ENCODE data around the gene MGP. TPM values are rescaled to one million over a fixed set of nuclear protein-coding genes. Genes with fewer than 3 reads are reported as not detected.

Gene MGP
- total RNA-seq, 2 experiments from 2014 or later: not detected

GRCh38 chr12:14915736-14916135, 30.1 kb upstream of the MGP start:
- Mint-ChIP-seq H3K27me3 (no peaks in the 10 kb centered on the region), H3K27ac (no peak overlapping the region), H3K9me3 (no peaks in the 10 kb centered on the region), H3K4me1 (peaks cover 14% of the 10 kb centered on the region), H3K4me3 (no peak overlapping the region), H3K36me3 (ENCODE audit: low read depth) (peaks cover 89% of the 10 kb centered on the region)
- CTCF ChIA-PET: interaction anchor here (1.1 kb wide), 1 partner anchor 80 kb away, joined by 3 read pairs; no protein-coding TSS in a partner anchor
- DNase-seq: no peak
- POLR2A ChIA-PET: no interaction called here

DNA sequence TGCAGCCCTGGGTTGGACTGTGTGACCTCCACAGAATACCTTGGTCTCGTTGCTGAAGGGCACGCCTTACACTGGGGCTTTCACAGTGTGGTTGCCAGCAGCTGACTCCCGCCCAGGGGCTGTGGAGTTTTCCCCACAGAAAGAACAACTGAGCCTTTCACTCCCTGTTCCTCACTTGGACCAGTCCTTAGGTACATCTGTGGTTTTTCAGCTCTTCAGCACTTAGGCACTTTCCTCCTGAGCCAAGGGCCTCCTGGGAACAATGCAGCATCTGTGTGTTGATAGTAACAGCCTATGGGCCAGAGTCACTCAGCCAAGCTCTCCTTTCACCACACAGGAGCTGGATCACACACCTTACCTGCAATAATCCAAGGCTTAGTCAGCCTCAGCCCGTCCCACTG, 27.7 kb upstream of the MGP start:
- Mint-ChIP-seq H3K27ac (no peak overlapping the region), H3K9me3 (no peaks in the 10 kb centered on the region), H3K36me3 (ENCODE audit: low read depth) (peaks cover 84% of the 10 kb centered on the region), H3K4me1 (peaks cover 15% of the 10 kb centered on the region), H3K27me3 (no peaks in the 10 kb centered on the region), H3K4me3 (no peak overlapping the region)
- CTCF ChIA-PET: interaction anchor here (0.8 to 1.3 kb wide), 2 partner anchors 82 to 94 kb away, joined by 3 read pairs; no protein-coding TSS in a partner anchor
- POLR2A ChIA-PET: interaction anchor here (1.0 to 1.6 kb wide), 2 partner anchors 28 to 35 kb away, joined by 3 to 4 read pairs; no protein-coding TSS in a partner anchor
- DNase-seq: no peak

DNA sequence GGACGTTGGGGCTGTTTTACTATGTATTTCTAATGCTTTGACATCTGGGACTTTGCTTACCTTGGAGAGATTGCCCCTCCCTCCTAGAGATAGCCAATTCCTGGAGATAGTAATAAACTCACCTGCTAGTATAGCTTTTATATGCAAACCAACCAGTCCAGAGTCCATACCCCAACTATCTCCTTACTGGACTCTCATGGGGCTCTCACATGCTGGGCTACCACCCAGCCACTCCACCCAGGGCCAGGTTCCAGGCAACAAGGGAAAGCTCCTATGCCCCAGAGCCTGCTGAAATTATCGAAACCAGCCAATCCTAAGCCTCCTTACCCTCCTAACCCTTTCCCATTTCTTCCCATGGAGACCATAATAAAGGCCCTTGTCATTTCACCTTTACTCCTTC, 25.5 kb upstream of the MGP start:
- H3K36me3 Mint-ChIP-seq (ENCODE audit: low read depth): peaks cover 73% of the 10 kb centered on the region

DNA sequence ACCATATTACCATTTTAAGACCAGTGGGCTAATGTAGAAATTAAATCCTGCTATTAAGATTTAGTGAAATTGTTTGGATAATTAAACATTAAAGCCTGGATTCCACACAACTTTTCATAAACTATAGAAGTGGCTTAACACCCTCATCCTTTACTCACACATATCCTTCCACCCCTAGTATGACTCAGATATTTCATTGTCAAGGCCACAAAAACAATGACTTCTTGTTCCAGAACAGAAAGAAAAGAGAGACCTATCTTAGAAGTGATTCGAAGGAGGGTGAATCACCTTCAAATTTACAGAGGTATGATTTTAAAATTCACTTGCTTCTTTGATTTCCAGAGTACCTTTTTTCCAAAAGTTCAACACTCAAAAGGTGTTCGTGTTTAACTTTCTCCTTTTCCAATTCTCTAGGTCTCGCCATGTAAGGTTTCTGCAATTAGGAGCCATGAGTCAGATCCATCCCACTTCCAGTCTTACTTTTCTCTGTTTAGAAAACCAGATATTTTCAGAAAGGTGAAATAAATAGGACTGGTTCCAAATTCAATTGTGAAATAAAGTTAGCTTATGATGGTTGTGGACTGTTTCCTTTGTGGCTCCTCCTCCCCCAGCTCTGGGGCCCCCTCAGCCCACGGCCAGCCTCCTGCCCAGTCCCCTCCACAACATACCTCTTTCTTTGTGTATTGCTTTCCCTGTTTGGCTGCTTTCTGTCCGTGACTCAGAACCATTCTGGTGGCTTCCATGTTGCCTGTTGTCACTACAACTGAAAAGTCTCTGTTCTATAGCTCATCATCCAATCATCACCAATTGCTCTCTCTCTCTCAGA, 24.6 kb upstream of the MGP start:
- no peak overlapping the region for H3K4me3 Mint-ChIP-seq

More for the DNA sequence above, 25.5 kb upstream of the MGP start:
- Mint-ChIP-seq H3K4me3 (no peak overlapping the region), H3K27ac (no peak overlapping the region), H3K27me3 (no peaks in the 10 kb centered on the region), H3K4me1 (peaks cover 21% of the 10 kb centered on the region), H3K9me3 (no peaks in the 10 kb centered on the region)
- ChIA-PET CTCF (no interaction called here), POLR2A (interaction anchor here (1.4 kb wide), 1 partner anchor 10 kb away, joined by 5 read pairs; no protein-coding TSS in a partner anchor)
- no peak for DNase-seq

GRCh38 chr12:14907953-14908352, 22.3 kb upstream of the MGP start:
- no peak overlapping the region for H3K4me3 Mint-ChIP-seq
- H3K27ac Mint-ChIP-seq: no peak overlapping the region
- no peak for DNase-seq
- POLR2A ChIA-PET: no interaction called here
- H3K4me1 Mint-ChIP-seq: peaks cover 21% of the 10 kb centered on the region
- H3K27me3 Mint-ChIP-seq: no peaks in the 10 kb centered on the region
- CTCF ChIA-PET: no interaction called here
- H3K9me3 Mint-ChIP-seq: no peaks in the 10 kb centered on the region
- peaks cover 50% of the 10 kb centered on the region for H3K36me3 Mint-ChIP-seq (ENCODE audit: low read depth)

More for the DNA sequence above, 24.6 kb upstream of the MGP start:
- peaks cover 69% of the 10 kb centered on the region for H3K36me3 Mint-ChIP-seq (ENCODE audit: low read depth)
- H3K9me3 Mint-ChIP-seq: no peaks in the 10 kb centered on the region
- CTCF ChIA-PET: no interaction called here
- POLR2A ChIA-PET: interaction anchor here (1.4 kb wide), 1 partner anchor 11 kb away, joined by 5 read pairs; no protein-coding TSS in a partner anchor
- DNase-seq: no peak
- H3K27me3 Mint-ChIP-seq: no peaks in the 10 kb centered on the region
- H3K4me1 Mint-ChIP-seq: peaks cover 21% of the 10 kb centered on the region
- peak overlapping the region; percentile 28 for H3K27ac Mint-ChIP-seq

- DNase-seq: no peak
- H3K4me3 Mint-ChIP-seq: no peak overlapping the region
- no peaks in the 10 kb centered on the region for H3K9me3 Mint-ChIP-seq
- POLR2A ChIA-PET: no interaction called here
- CTCF ChIA-PET: no interaction called here
- H3K4me1 Mint-ChIP-seq: peaks cover 18% of the 10 kb centered on the region
- H3K36me3 Mint-ChIP-seq (ENCODE audit: low read depth): peaks cover 38% of the 10 kb centered on the region
- no peak overlapping the region for H3K27ac Mint-ChIP-seq
- no peaks in the 10 kb centered on the region for H3K27me3 Mint-ChIP-seq
These were observed 20.5 kb upstream of the MGP start for GRCh38 chr12:14906114-14906513.

DNA sequence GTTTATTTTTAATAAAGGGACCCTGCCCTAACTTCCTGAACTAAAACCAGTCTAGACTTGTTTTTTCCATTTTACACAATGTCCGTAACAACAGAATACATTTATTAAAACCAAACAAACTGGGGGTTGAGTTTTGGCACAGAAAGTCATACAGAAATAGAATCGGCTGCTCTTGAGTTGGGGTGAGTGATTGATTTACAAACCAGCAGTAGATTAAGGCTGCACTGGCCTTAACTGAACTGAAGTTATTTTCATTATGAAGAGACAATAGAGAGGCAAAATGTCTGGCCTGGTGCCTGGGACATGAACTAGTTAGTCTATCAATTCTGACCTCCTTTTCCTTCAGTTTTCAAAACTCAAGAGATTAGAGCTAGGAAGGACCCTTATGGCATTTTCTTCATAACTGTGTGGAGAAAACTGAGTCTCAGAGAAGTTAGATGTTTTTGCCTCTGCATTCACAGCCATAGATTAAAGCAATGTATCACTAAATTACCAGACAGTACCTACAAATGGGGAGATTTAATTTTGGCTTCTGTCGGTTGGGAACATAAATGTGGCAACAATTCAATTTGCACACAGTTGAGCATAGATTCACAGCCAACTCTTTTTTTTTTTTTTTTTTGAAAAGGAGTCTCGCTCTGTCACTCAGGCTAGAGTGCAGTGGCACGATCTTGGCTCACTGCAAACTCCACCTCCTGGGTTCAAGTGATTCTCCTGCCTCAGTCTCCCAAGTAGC, 19.8 kb upstream of the MGP start:
- CTCF ChIA-PET: no interaction called here
- no peak for DNase-seq
- Mint-ChIP-seq H3K36me3 (ENCODE audit: low read depth) (peaks cover 33% of the 10 kb centered on the region), H3K27ac (no peak overlapping the region), H3K27me3 (no peaks in the 10 kb centered on the region), H3K9me3 (no peaks in the 10 kb centered on the region), H3K4me3 (no peak overlapping the region), H3K4me1 (peaks cover 14% of the 10 kb centered on the region)
- POLR2A ChIA-PET: no interaction called here

DNA sequence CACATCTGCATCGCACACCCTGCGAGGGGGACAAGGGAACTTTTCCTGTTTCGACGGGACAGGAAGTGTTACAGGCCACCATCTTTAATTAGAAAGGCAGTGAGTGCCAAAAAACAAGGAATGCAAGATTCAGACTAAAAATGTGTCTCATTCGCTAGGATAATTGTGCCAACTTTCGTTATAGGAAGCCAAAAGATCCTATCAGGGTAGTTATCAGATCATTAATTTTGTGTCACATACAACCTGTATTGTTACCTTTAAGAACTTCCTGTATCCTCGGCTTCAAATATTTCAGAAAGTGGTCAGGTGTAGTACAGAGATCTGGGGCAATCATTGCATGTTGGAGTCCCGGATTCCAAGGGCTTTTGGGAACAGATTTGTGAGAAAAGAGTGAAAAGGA, 19.2 kb upstream of the MGP start:
- CTCF ChIA-PET: no interaction called here
- peaks cover 28% of the 10 kb centered on the region for H3K36me3 Mint-ChIP-seq (ENCODE audit: low read depth)
- POLR2A ChIA-PET: no interaction called here
- DNase-seq: no peak
- H3K27me3 Mint-ChIP-seq: no peaks in the 10 kb centered on the region
- no peak overlapping the region for H3K4me3 Mint-ChIP-seq
- no peak overlapping the region for H3K27ac Mint-ChIP-seq
- no peaks in the 10 kb centered on the region for H3K9me3 Mint-ChIP-seq
- H3K4me1 Mint-ChIP-seq: peaks cover 9% of the 10 kb centered on the region

- peaks cover 9% of the 10 kb centered on the region for H3K4me1 Mint-ChIP-seq
- H3K4me3 Mint-ChIP-seq: no peak overlapping the region
- H3K36me3 Mint-ChIP-seq (ENCODE audit: low read depth): peaks cover 20% of the 10 kb centered on the region
- CTCF ChIA-PET: no interaction called here
- no peak overlapping the region for H3K27ac Mint-ChIP-seq
- DNase-seq: no peak
- H3K27me3 Mint-ChIP-seq: no peaks in the 10 kb centered on the region
- POLR2A ChIA-PET: no interaction called here
- H3K9me3 Mint-ChIP-seq: no peaks in the 10 kb centered on the region
These were observed 17.9 kb upstream of the MGP start for GRCh38 chr12:14903386-14904098.

- ChIA-PET POLR2A (interaction anchor here (1.0 kb wide), 1 partner anchor 16 kb away, joined by 3 read pairs; no protein-coding TSS in a partner anchor), CTCF (interaction anchor here (0.8 kb wide), 1 partner anchor 10 kb away, joined by 3 read pairs; no protein-coding TSS in a partner anchor)
- H3K27ac Mint-ChIP-seq: no peak overlapping the region
These were observed 16.8 kb upstream of the MGP start for GRCh38 chr12:14902465-14902864.

GRCh38 chr12:14901228-14901562, 15.5 kb upstream of the MGP start:
- ChIA-PET CTCF (no interaction called here), POLR2A (no interaction called here)
- H3K36me3 Mint-ChIP-seq (ENCODE audit: low read depth): peaks cover 8% of the 10 kb centered on the region
- DNase-seq: no peak
- H3K4me1 Mint-ChIP-seq: peaks cover 2% of the 10 kb centered on the region
- H3K9me3 Mint-ChIP-seq: no peaks in the 10 kb centered on the region
- no peak overlapping the region for H3K27ac Mint-ChIP-seq
- H3K4me3 Mint-ChIP-seq: no peak overlapping the region
- H3K27me3 Mint-ChIP-seq: no peaks in the 10 kb centered on the region

More at GRCh38 chr12:14902465-14902864, 16.8 kb upstream of the MGP start:
- Mint-ChIP-seq H3K36me3 (ENCODE audit: low read depth) (peaks cover 9% of the 10 kb centered on the region), H3K27me3 (no peaks in the 10 kb centered on the region), H3K4me1 (peaks cover 2% of the 10 kb centered on the region), H3K9me3 (no peaks in the 10 kb centered on the region), H3K4me3 (no peak overlapping the region)
- DNase-seq: no peak

DNA sequence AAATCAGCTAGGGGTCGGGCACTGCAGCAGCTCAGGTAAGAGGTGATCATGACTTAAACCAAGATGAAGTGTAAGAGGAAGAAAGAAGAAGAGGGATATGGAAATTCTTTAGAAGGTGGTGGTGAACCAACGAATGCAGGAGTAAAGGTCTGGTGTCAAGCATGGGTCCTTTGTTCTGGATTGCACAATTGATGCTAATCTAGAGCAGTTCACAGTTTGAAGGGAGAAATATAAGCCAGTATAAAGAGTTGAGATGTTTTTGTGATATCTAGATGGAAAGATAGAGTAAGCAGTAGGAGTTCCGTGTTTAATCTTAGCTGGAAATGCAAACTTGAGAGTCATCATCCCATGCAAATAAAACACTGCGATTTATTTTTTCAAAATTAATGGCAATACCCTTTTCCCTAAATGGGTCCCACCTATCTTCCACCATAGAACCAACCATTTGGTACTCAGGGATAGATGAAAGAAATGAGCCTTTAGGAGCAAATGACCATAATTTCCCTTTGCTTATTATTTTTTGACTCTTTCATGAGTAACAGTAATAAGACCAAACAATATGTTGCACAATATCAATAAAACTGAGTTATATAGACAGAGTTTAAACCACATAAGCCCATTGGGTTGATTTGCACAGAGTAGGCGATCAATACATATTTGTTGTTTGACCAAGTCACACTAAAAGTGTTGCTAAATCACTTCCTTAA, 15.0 kb upstream of the MGP start:
- ChIA-PET POLR2A (no interaction called here), CTCF (no interaction called here)
- H3K4me1 Mint-ChIP-seq: peaks cover 2% of the 10 kb centered on the region
- peaks cover 6% of the 10 kb centered on the region for H3K36me3 Mint-ChIP-seq (ENCODE audit: low read depth)
- no peaks in the 10 kb centered on the region for H3K27me3 Mint-ChIP-seq
- DNase-seq: no peak
- no peaks in the 10 kb centered on the region for H3K9me3 Mint-ChIP-seq
- no peak overlapping the region for H3K4me3 Mint-ChIP-seq
- no peak overlapping the region for H3K27ac Mint-ChIP-seq
